HL-60 (cell line): Measurements from ENCODE around the gene PCCA.

Experiments used
- CTCF ChIP-seq: IDR thresholded peaks from one replicate; pipeline ENCODE4 v1.5.1; 2011; ENCODE audit warnings: low read length, control low read depth, inconsistent platforms; ENCODE audit not compliant: insufficient read depth
- GABPA ChIP-seq: IDR thresholded peaks from 2 replicates; pipeline ENCODE4 v1.6.1; 2012; ENCODE audit warnings: low read depth
- POLR2AphosphoS5 ChIP-seq: IDR thresholded peaks from 2 replicates; pipeline ENCODE4 v1.6.1; 2012; ENCODE audit warnings: low read depth
- REST ChIP-seq: IDR thresholded peaks from 2 replicates; pipeline ENCODE4 v1.6.1; 2012; ENCODE audit warnings: low read depth; ENCODE audit not compliant: insufficient replicate concordance
- SPI1 ChIP-seq: IDR thresholded peaks from 2 replicates; pipeline ENCODE4 v1.6.1; 2012; ENCODE audit warnings: low read depth, mild to moderate bottlenecking, borderline replicate concordance

GRCh38 chr13:100301418-100301817 is 212.5 kb downstream of the PCCA start:
- TF ChIP-seq REST (no peak), CTCF (no peak), GABPA (no peak), POLR2AphosphoS5 (no peak), SPI1 (no peak)
